Peyer's patch (tissue), 4 donors: ENCODE measurements around the gene SLCO1B1.

Experiments used
- CTCF ChIP-seq, 6 experiments: fragments of 450-650 bp in 4 of 6; fragments of 200-600 bp in 2 of 6; sonication (generic) in 1 of 6; IDR thresholded peaks; one replicate each; pipeline ENCODE4 v1.5.1; 2017 to 2019; ENCODE audit warnings: antibody characterized with exemption in 6 of 6, mild to moderate bottlenecking in 3 of 6, moderate library complexity in 1 of 6
- POLR2A ChIP-seq, 2 donors: fragments of 450-650 bp; IDR thresholded peaks; one replicate each; pipeline ENCODE4 v1.5.1; 2017; ENCODE audit warnings: antibody characterized with exemption in 2 of 2, mild to moderate bottlenecking in 2 of 2, moderate library complexity in 2 of 2

DNA sequence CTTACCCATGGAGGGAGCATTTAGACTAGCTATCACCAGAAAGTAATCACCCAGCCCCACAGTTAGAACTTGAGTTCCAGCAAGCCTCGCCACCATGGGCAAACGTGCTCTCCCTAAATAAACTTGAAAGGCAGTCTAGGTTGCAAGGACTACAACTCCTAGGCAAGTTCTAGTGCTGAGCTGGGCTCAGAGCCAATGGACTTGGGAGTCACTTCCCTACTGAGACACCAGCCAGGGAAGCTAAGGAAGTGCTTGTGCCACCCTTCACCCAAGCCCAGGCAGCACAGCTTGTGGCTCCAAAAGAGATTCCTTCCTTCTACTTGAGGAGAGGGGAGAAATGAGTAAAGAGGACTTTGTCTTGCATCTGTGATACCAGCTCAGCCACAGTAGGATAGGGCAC is 145.8 kb downstream of the SLCO1B1 start:
- TF ChIP-seq POLR2A (IDR thresholded peaks at IDR 0.05) (no peak), CTCF (IDR thresholded peaks at IDR 0.05) (no peak)
